GM19351 (cell line): Measurements from ENCODE around the gene OR3A2.
"Not testable (repeated sequence)": the region's sequence is repeated elsewhere in the genome, so short reads cannot be mapped to it uniquely, and the experiment has no call there.

Source experiments
- ATAC-seq: cut with Tn5 transposase; IDR thresholded peaks from one replicate; pipeline ENCODE4 v1.9.1; 2021; ENCODE audit warnings: mild to moderate bottlenecking, moderate library complexity; ENCODE audit not compliant: unreplicated experiment

Gene OR3A2

DNA sequence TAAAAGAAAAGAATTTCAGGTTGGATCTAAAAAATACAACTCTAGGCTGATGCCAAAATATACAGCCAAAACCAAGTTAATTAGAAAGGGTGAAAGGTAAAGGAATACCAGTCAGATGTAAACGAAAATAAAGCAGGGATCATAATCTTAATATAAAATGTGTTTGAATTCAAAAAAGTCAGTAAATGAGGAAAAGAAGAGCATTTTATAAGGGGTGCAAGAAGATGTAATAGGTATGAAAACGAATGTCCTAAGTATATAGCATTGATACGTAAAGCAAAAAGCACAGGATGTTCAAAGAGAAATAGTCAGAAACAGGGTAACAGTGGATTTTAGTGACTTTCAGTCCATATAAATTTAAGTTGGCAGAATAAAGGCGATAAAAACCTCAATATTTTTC lies 90.5 kb downstream of the OR3A2 start:
- no peak for ATAC-seq

DNA sequence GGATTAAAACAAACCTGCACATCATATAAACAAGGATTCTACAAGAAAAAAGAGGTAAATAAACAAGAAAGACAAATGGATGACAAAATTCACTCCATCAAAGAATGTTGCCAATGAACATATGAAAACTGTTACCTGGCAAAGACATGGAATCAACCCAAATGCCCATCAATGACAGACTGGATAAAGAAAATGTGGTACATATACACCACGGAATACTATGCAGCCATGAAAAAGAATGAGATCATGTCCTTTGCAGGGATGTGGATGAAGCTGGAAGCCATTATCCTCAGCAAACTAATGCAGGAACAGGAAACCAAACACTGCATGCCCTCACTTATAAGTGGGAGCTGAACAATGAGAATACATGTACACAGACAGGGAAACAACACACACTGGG lies 92.6 kb downstream of the OR3A2 start:
- ATAC-seq: not testable (repeated sequence)

- ATAC-seq: no peak
Observed at GRCh38 chr17:3282901-3283300, 103.2 kb downstream of the OR3A2 start.

DNA sequence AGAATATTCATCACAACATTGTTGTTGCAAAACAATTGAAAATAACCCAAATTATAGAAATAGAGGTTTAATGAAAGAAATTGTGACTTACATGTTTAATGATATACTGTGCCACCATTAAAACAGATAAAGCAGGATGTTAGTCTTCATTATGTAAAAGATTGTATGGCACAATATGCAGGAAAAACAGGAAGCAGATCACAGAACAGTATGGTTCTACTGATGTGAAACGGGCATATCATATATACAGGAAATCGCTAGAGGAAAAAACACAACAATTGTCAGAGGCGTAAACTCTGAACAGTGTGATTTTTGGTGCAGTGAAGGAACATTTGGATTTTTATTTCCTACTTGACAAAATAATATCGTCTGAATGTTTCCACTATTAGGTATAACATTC lies 110.0 kb downstream of the OR3A2 start:
- no peak for ATAC-seq

GRCh38 chr17:3271072-3271848 lies 114.8 kb downstream of the OR3A2 start:
- ATAC-seq: no peak

DNA sequence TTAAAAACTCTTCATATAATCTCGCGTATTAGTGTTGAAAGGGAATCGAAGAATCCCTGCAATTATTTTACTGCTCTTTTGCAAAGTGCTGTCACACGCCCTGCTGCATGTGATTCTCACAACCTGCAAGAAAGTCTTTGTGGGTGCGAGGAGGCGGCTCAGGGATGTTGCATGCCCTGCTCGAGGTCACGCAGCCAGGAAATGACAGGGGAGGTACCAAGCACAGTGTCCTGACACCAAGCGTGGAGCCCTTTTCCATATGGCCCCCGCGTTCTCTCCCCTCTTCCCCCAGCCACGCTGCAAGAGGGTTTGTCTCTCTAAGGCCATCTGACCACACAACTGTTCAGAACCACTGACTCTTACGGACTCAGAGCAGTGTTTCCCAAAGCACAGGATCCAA lies 125.5 kb downstream of the OR3A2 start:
- ATAC-seq: no peak

DNA sequence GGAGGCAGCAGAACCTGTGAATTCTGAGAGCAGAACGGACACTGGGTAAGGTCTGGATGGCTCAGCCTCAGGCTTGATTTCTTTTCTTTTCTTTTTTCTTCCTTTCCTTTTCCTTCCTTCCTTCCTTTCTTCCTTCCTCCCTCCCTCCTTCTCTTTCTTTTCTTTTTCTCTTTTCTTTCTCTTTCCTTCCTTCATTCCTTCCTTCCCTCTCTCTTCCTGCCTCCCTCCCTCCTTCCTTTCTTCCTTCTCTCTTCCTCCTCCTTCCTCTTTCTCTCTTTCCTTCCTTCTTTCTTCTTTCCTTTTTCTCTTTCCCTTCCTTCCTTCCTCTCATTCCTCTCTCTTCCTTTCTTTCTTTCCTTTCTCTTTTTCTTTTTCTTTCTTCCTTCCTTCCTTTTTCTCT lies 125.9 kb downstream of the OR3A2 start:
- ATAC-seq: no peak

- no peak for ATAC-seq
Observed at GRCh38 chr17:3256575-3256974, 129.5 kb downstream of the OR3A2 start.

DNA sequence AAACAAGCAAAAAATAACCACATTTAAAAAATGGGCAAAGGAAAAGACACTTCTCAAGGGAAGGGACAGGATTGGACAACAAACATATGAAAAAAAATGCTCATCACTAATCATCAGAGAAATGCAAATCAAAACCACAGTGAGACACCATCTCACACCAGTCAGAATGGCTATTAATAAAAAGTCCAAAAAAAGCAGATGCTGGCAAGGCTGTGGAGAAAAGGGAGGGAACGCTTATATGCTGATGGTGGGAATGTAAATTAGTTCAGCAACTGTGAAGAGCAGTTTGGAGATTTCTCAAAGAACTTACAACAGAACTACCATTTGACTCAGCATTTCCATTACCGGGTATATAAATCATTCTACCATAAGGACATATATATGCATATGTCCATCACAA lies 137.1 kb downstream of the OR3A2 start:
- not testable (repeated sequence) for ATAC-seq

DNA sequence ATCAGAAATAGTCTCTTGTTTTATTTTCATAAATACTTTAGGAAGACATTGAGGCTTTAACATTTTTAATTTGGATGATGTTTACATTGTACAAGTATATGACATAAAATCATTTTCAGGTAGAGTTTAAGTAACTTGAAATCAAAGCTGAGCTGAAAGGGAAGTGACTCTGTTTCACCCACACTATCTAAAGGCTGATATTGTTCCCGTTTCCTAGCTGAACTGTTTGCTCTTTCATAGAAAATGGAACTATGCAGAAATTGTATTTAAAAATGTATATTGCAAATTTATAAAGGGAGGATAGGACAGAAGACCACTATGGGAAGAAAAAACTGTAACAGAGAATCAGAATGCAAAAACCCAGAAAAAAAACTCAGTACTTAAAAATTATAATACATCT lies 141.3 kb downstream of the OR3A2 start:
- ATAC-seq: not testable (repeated sequence)

DNA sequence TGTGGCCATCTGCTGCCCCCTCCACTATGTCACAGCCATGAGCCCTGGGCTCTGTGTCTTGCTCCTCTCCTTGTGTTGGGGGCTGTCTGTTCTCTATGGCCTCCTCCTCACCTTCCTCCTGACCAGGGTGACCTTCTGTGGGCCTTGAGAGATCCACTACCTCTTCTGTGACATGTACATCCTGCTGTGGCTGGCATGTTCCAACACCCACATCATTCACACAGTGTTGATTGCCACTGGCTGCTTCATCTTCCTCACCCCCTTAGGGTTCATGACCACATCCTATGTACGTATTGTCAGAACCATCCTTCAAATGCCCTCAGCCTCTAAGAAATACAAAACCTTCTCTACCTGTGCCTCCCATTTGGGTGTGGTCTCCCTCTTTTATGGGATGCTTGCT lies 145.1 kb downstream of the OR3A2 start:
- not testable (repeated sequence) for ATAC-seq

DNA sequence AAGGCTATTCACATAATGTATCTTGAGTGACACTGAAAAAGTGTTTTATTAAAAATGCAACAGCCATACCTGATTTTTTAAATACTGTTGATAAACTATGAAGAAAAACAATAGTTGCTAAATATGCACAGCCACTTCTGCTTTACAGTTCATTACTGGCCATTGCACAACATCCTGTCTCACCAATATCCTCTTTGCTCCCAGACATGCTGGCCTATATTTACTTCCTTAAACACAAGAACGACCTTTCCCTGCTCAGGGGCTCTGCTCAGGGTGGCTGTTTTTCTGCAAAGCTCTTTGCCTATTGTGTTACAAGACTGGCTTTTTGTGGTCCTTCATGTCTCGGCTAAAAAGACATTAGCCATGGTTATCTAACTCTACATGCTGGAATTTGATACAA lies 147.4 kb downstream of the OR3A2 start:
- ATAC-seq: not testable (repeated sequence)

- ATAC-seq: not testable (repeated sequence)
Observed at GRCh38 chr17:3232300-3232699, 153.8 kb downstream of the OR3A2 start.
